WTC11 (cell line): Measurements from ENCODE around the gene SIRPD. TPM values are rescaled to one million over a fixed set of nuclear protein-coding genes. Genes with fewer than 3 reads are reported as not detected.

Experiments used
- ATAC-seq: fragments of 200-7000 bp; cut with Tn5 transposase; 2 replicates; pipeline ENCODE4 v1.10.0; 2021; ENCODE audit warnings: mild to moderate bottlenecking, moderate library complexity
- CTCF ChIA-PET: fragments of 300-600 bp; sonication (Branson Sonifier 250); formaldehyde crosslinking; loops from one replicate; lab custom pipeline; 2021; ENCODE audit warnings: antibody characterized with exemption; lab: Charles Lee
- POLR2A ChIA-PET: fragments of 350-600 bp; sonication (Branson Sonifier 250); formaldehyde crosslinking; loops from one replicate; lab custom pipeline; 2021; ENCODE audit warnings: antibody characterized with exemption; lab: Charles Lee
- DNase-seq: peaks from one replicate; pipeline ENCODE4 v3.0.0; 2021; ENCODE audit warnings: low spot score
- H3K27ac Mint-ChIP-seq: 2 replicates; pipeline ENCODE4 v1.8.0; 2021; ENCODE audit warnings: mixed read lengths
- H3K27me3 Mint-ChIP-seq: 2 replicates; pipeline ENCODE4 v1.8.0; 2021; ENCODE audit warnings: low read depth, mild to moderate bottlenecking, moderate library complexity, mixed read lengths
- H3K36me3 Mint-ChIP-seq: 2 replicates; pipeline ENCODE4 v1.8.0; 2021; ENCODE audit warnings: mixed read lengths
- H3K4me1 Mint-ChIP-seq: 2 replicates; pipeline ENCODE4 v1.8.0; 2022; ENCODE audit warnings: mixed read lengths
- H3K4me3 Mint-ChIP-seq: 2 replicates; pipeline ENCODE4 v1.8.0; 2021; ENCODE audit warnings: mild to moderate bottlenecking, moderate library complexity, mixed read lengths
- H3K9me3 Mint-ChIP-seq: 2 replicates; pipeline ENCODE4 v1.8.0; 2021; ENCODE audit warnings: mixed read lengths
- ATF1 ChIP-seq: sonication (generic); formaldehyde crosslinking; IDR thresholded peaks from 2 replicates; pipeline ENCODE4 v1.8.1; 2023; ENCODE audit warnings: mild to moderate bottlenecking, moderate library complexity, missing genetic modification reagents
- FOXJ3 ChIP-seq: sonication (generic); formaldehyde crosslinking; IDR thresholded peaks from 2 replicates; pipeline ENCODE4 v1.9.0; 2021; ENCODE audit warnings: missing genetic modification reagents, mild to moderate bottlenecking, borderline replicate concordance
- IRF2 ChIP-seq: sonication (generic); formaldehyde crosslinking; IDR thresholded peaks from 2 replicates; pipeline ENCODE4 v1.8.0; 2022; ENCODE audit warnings: low read depth, missing genetic modification reagents, borderline replicate concordance
- MXD4 ChIP-seq: fragments of 250-450 bp; sonication (Bioruptor Pico); IDR thresholded peaks from 2 replicates; pipeline ENCODE4 v1.8.0; 2021; ENCODE audit warnings: mild to moderate bottlenecking, moderate library complexity, borderline replicate concordance
- MYBL2 ChIP-seq: sonication (generic); formaldehyde crosslinking; IDR thresholded peaks from 2 replicates; pipeline ENCODE4 v1.8.1; 2023; ENCODE audit warnings: mild to moderate bottlenecking, moderate library complexity, missing genetic modification reagents
- NR2C2 ChIP-seq: sonication (generic); formaldehyde crosslinking; IDR thresholded peaks from 2 replicates; pipeline ENCODE4 v1.8.0; 2022; ENCODE audit warnings: mild to moderate bottlenecking, missing genetic modification reagents
- SOX15 ChIP-seq: fragments of 250-450 bp; sonication (Bioruptor Pico); IDR thresholded peaks from 2 replicates; pipeline ENCODE4 v1.9.0; 2021; ENCODE audit warnings: mild to moderate bottlenecking
- TCF7 ChIP-seq: sonication (generic); formaldehyde crosslinking; IDR thresholded peaks from 2 replicates; pipeline ENCODE4 v1.8.0; 2022; ENCODE audit warnings: mild to moderate bottlenecking, low read depth, missing genetic modification reagents, moderate library complexity
- TEAD1 ChIP-seq: sonication (generic); formaldehyde crosslinking; IDR thresholded peaks from 2 replicates; pipeline ENCODE4 v1.8.0; 2022; ENCODE audit warnings: mild to moderate bottlenecking, missing genetic modification reagents
- ZNF263 ChIP-seq: sonication (generic); formaldehyde crosslinking; IDR thresholded peaks from 2 replicates; pipeline ENCODE4 v1.8.1; 2022; ENCODE audit warnings: low read depth, mild to moderate bottlenecking, moderate library complexity, missing genetic modification reagents
- total RNA-seq: library from RNA; stranded (reverse); gene quantifications from 3 replicates; pipeline ENCODE4 v1.2.3, GENCODE V29; 2021
- TF ChIP-seq, protein P1 (sequence below): sonication (generic); formaldehyde crosslinking; IDR thresholded peaks from 2 replicates; pipeline ENCODE4 v1.8.0; 2023; ENCODE audit warnings: missing genetic modification reagents, mild to moderate bottlenecking, borderline replicate concordance
- TF ChIP-seq, protein P2 (sequence below): fragments of 250-450 bp; sonication (Bioruptor Pico); IDR thresholded peaks from 2 replicates; pipeline ENCODE4 v1.9.0; 2021; ENCODE audit warnings: mild to moderate bottlenecking
- TF ChIP-seq, protein P3 (sequence below): sonication (generic); formaldehyde crosslinking; IDR thresholded peaks from 2 replicates; pipeline ENCODE4 v1.8.1; 2023; ENCODE audit warnings: mild to moderate bottlenecking, moderate library complexity, missing genetic modification reagents

The SIRPD gene
- total RNA-seq, 1 experiment from 2014 or later, result not detected

DNA sequence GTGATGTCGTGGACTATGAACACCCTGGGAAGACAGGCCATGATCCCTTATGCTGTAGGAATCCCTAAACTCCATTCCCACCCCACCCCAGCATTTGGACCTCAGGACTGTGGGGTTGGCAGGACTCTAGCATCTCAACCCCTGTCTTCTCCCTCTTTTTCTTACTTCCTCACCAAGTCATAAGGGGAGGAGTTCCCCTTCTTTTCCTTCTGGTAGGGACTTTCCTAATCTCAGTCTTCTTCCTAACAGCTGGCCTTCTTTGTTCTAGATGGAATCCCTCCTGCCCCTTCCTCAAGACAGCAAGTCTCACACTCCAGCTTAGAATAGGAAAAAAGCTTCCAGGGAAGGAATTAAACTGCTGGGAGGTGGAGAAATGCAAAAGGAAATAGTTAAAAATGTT is 64.0 kb downstream of the SIRPD start (continued):
- no peak for TF ChIP-seq MXD4 (CRISPR knock-in tag)

DNA sequence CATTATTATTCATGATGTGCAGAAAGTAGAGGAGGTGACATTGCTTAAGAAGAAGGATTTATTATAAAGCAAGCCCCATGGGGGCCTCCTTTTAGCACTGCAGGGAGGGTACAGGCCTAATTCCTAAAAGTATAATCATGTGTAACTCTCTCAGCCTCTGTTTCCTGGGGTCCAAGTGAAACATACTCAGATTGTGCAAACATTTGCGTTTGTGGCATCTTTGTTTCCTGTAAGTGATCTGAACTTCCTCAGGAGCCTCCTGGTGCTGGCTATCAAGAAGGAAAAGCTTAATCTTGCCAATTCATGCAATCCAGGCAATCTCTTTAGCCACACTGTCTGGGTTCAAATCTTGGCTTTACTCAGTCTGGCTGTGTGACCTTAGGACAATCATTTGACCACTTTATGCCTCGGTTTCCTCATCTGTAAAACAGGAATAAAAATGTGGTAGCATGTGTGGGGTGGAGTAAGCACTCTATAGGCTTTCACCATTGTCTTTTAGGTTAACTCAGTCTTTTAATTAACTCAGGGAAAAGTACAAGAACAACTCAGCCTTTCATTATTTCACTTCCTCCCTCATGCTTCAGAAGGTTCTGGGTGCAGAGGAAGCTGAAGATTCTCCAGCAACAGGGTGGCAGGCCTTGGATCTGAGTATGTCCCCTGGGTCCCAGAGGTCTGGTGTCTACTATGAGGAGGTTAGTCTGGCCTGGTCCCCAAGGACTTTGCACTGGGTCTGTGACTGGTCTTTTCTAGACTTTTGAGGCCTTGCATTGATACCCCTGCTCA is 65.5 kb downstream of the SIRPD start:
- ChIA-PET POLR2A (no interaction called here), CTCF (interaction anchor here (1.9 kb wide), 1 partner anchor 12 kb away, joined by 5 read pairs; no protein-coding TSS in a partner anchor)
- H3K9me3 Mint-ChIP-seq, result peaks cover 13% of the 10 kb centered on the region
- no peaks in the 10 kb centered on the region for H3K4me1 Mint-ChIP-seq
- H3K36me3 Mint-ChIP-seq, result no peaks in the 10 kb centered on the region
- no peak overlapping the region for H3K4me3 Mint-ChIP-seq
- peaks cover 41% of the 10 kb centered on the region for H3K27me3 Mint-ChIP-seq
- H3K27ac Mint-ChIP-seq, result no peak overlapping the region
- no peak for ATAC-seq
- no peak for DNase-seq
- TF ChIP-seq, protein P1, sequence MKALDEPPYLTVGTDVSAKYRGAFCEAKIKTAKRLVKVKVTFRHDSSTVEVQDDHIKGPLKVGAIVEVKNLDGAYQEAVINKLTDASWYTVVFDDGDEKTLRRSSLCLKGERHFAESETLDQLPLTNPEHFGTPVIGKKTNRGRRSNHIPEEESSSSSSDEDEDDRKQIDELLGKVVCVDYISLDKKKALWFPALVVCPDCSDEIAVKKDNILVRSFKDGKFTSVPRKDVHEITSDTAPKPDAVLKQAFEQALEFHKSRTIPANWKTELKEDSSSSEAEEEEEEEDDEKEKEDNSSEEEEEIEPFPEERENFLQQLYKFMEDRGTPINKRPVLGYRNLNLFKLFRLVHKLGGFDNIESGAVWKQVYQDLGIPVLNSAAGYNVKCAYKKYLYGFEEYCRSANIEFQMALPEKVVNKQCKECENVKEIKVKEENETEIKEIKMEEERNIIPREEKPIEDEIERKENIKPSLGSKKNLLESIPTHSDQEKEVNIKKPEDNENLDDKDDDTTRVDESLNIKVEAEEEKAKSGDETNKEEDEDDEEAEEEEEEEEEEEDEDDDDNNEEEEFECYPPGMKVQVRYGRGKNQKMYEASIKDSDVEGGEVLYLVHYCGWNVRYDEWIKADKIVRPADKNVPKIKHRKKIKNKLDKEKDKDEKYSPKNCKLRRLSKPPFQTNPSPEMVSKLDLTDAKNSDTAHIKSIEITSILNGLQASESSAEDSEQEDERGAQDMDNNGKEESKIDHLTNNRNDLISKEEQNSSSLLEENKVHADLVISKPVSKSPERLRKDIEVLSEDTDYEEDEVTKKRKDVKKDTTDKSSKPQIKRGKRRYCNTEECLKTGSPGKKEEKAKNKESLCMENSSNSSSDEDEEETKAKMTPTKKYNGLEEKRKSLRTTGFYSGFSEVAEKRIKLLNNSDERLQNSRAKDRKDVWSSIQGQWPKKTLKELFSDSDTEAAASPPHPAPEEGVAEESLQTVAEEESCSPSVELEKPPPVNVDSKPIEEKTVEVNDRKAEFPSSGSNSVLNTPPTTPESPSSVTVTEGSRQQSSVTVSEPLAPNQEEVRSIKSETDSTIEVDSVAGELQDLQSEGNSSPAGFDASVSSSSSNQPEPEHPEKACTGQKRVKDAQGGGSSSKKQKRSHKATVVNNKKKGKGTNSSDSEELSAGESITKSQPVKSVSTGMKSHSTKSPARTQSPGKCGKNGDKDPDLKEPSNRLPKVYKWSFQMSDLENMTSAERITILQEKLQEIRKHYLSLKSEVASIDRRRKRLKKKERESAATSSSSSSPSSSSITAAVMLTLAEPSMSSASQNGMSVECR (CRISPR knock-in tag), result no peak
- TF ChIP-seq, protein P2, sequence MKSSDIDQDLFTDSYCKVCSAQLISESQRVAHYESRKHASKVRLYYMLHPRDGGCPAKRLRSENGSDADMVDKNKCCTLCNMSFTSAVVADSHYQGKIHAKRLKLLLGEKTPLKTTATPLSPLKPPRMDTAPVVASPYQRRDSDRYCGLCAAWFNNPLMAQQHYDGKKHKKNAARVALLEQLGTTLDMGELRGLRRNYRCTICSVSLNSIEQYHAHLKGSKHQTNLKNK (CRISPR knock-in tag), result no peak
- TF ChIP-seq MYBL2 (CRISPR knock-in tag), result no peak
- TF ChIP-seq SOX15, result no peak

DNA sequence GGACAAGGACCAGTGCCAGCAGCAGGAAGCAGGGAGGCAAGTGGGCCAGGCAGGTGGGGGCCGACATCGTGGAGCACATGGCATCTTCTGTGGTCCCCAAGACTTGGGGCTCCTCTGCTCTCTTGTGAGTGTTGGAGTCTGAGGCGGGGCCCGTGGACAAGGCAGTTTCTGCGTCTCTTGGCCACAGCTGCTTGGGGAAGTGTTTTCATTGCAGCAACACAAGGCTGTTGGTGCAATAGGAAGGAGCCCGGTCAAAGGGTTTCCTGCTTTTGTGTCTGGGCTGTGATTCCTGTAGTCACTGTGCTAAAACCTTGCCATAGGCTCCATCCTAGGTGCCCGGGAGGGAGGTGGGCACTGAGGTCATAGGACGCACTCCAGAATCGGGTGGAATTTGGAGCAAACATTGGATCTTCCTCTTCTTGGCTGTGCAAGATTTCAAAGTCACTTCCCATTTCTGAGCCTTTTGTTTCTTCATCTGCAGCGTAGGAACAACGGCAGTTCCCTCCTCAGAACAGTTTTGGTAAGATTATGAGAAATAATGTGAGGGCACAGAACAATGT is 66.1 kb downstream of the SIRPD start, which contains the start of gene SIRPB2:
Gene SIRPB2, minus strand, starts transcription at position 140 of the 560 bp plus-strand sequence. Its CDS starts 61 bp downstream, at position 79.
- Mint-ChIP-seq H3K36me3 (no peaks in the 10 kb centered on the region), H3K4me1 (no peaks in the 10 kb centered on the region), H3K4me3 (no peak within 1 kb of the TSS), H3K27me3 (peaks cover 44% of the 10 kb centered on the region), H3K27ac (no peak within 1 kb of the TSS), H3K9me3 (peaks cover 7% of the 10 kb centered on the region; the same call in 1 of the 2 replicates)
- DNase-seq, result no peak
- no peak for ATAC-seq
- ChIA-PET POLR2A (no interaction called here), CTCF (interaction anchor here (4.7 kb wide), 1 partner anchor 12 kb away, joined by 23 read pairs; no protein-coding TSS in a partner anchor)
- TF ChIP-seq FOXJ3 (CRISPR knock-in tag) (no peak), TCF7 (CRISPR knock-in tag) (no peak), TEAD1 (CRISPR knock-in tag) (no peak), IRF2 (CRISPR knock-in tag) (no peak), ATF1 (CRISPR knock-in tag) (no peak), NR2C2 (CRISPR knock-in tag) (no peak), ZNF263 (CRISPR knock-in tag) (no peak)
- TF ChIP-seq, protein P3, sequence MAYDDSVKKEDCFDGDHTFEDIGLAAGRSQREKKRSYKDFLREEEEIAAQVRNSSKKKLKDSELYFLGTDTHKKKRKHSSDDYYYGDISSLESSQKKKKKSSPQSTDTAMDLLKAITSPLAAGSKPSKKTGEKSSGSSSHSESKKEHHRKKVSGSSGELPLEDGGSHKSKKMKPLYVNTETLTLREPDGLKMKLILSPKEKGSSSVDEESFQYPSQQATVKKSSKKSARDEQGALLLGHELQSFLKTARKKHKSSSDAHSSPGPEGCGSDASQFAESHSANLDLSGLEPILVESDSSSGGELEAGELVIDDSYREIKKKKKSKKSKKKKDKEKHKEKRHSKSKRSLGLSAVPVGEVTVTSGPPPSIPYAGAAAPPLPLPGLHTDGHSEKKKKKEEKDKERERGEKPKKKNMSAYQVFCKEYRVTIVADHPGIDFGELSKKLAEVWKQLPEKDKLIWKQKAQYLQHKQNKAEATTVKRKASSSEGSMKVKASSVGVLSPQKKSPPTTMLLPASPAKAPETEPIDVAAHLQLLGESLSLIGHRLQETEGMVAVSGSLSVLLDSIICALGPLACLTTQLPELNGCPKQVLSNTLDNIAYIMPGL, result no peak
